ENCODE results near the gene LIG4. TPM values are rescaled to one million over a fixed set of nuclear protein-coding genes. Genes with fewer than 3 reads are reported as not detected.

The LIG4 gene
- total RNA-seq, 1 experiment from 2014 or later, result 9.6 TPM

DNA sequence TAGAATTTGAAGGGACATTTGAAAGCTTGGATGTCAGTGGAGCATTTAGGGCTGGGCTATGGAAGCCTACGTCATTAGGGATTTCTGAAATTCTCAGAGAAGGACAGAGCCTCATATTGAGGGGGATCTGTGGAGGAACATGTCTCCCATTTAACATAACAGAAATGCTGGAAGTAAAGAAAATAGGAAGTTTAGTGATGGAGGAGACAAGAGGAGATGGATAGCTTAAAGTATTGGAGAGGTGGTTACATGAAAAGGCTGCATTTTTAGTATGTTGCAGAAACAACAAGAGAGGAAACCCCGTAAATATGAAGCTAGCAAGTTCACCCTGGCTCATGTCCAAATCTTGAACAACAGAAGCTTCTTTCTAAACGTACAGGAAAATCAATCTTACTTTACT lies 24.4 kb downstream of the LIG4 start:
- H3K27me3 Mint-ChIP-seq (ENCODE audit: insufficient read depth, unreplicated experiment), result no peaks in the 10 kb centered on the region
- Histone ChIP-seq H3K27me3 (replicated peaks; ENCODE audit: control insufficient read depth, insufficient read depth, low read length) (no peaks in the 10 kb centered on the region), H3K4me3 (ENCODE audit: low read depth, low read length) (no peak overlapping the region), H3K36me3 (ENCODE audit: control insufficient read depth, insufficient read depth, low read length) (peaks cover 1% of the 10 kb centered on the region), H3K9me3 (no peaks in the 10 kb centered on the region; the same call in 1 of the 2 replicates), H3K4me1 (0 out of 2 replicates have a peak, but pooled peaks cover 8% of the 10 kb centered on the region)
- no peak for DNase-seq
- ChIA-PET POLR2A (no interaction called here), CTCF (no interaction called here)
- H3K36me3 Mint-ChIP-seq (ENCODE audit: insufficient read depth, unreplicated experiment), result no peaks in the 10 kb centered on the region
- no peak overlapping the region for H3K4me3 Mint-ChIP-seq (ENCODE audit: unreplicated experiment)
- intact Hi-C loops (cut with micrococcal nuclease; ENCODE audit: unreplicated experiment), result no loop called here
- no peak overlapping the region for H3K27ac Mint-ChIP-seq (ENCODE audit: unreplicated experiment)
- peaks cover 42% of the 10 kb centered on the region for H3K9me3 Mint-ChIP-seq (ENCODE audit: unreplicated experiment)
- BruUV-seq (replicated peaks), result no TSS peak
- H3K4me1 Mint-ChIP-seq (ENCODE audit: low read depth, unreplicated experiment), result peaks cover 13% of the 10 kb centered on the region
- TF ChIP-seq CTCF (IDR thresholded peaks at IDR 0.05; ENCODE audit: insufficient read depth in 1 of 2, low read depth in 1 of 2, low read length in 1 of 2, severe bottlenecking in 1 of 2, unreplicated experiment in 1 of 2), result no peak

DNA sequence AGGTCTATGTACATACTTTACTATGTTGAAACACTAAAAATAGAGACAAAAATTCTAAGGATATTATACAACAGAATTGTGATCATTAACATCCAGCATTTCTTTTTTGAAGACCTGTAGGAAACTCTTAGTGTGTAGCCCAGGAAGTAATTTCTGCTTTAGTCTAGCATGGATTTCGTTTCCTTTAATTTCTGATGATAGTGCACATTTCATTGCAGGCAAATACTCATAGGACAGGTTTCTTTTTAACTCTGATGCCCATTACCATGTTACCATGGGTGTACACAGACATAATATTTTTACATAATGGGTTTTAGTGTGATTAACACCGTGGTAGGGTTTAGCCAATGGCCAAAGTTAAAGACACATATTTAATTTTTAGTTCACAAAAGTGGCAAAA lies 27.1 kb downstream of the LIG4 start:
- Mint-ChIP-seq H3K36me3 (ENCODE audit: insufficient read depth, unreplicated experiment) (no peaks in the 10 kb centered on the region), H3K27me3 (ENCODE audit: insufficient read depth, unreplicated experiment) (peaks cover 2% of the 10 kb centered on the region), H3K4me1 (ENCODE audit: low read depth, unreplicated experiment) (peaks cover 7% of the 10 kb centered on the region), H3K9me3 (ENCODE audit: unreplicated experiment) (peaks cover 31% of the 10 kb centered on the region), H3K27ac (ENCODE audit: unreplicated experiment) (no peak overlapping the region), H3K4me3 (ENCODE audit: unreplicated experiment) (no peak overlapping the region)
- no TSS peak for BruUV-seq (replicated peaks)
- Histone ChIP-seq H3K27me3 (replicated peaks; ENCODE audit: control insufficient read depth, insufficient read depth, low read length) (no peaks in the 10 kb centered on the region), H3K9me3 (no peaks in the 10 kb centered on the region), H3K4me3 (ENCODE audit: low read depth, low read length) (no peak overlapping the region), H3K4me1 (0 out of 2 replicates have a peak, but pooled peaks cover 2% of the 10 kb centered on the region), H3K36me3 (ENCODE audit: control insufficient read depth, insufficient read depth, low read length) (no peaks in the 10 kb centered on the region)
- CTCF ChIA-PET, result no interaction called here
- DNase-seq, result no peak
- no peak for TF ChIP-seq CTCF (IDR thresholded peaks at IDR 0.05; ENCODE audit: insufficient read depth in 1 of 2, low read depth in 1 of 2, low read length in 1 of 2, severe bottlenecking in 1 of 2, unreplicated experiment in 1 of 2)
- intact Hi-C loops (cut with micrococcal nuclease; ENCODE audit: unreplicated experiment), result no loop called here
- POLR2A ChIA-PET, result no interaction called here

DNA sequence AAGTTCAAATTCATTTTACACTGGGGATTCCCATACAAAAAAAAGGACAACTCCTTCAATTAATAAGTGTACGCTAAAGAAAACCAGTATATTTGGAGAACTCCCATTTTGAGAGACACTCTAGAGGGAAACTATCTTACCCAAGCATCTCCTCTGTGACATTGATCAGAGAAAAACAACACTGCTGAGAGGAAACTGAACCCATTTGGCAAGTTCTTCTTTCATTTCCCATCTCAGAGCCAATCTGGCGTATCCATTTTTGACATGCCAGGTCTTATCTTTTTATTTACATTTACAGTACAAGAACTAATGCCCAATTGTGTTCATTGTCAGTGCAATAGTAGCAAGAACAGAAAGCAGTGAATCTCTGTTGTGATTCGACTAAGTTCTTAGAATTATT lies 30.1 kb downstream of the LIG4 start:
- no peak for TF ChIP-seq CTCF (IDR thresholded peaks at IDR 0.05; ENCODE audit: insufficient read depth in 1 of 2, low read depth in 1 of 2, low read length in 1 of 2, severe bottlenecking in 1 of 2, unreplicated experiment in 1 of 2)
- no peak overlapping the region for H3K4me3 ChIP-seq (ENCODE audit: low read depth, low read length)
- Mint-ChIP-seq H3K36me3 (ENCODE audit: insufficient read depth, unreplicated experiment) (no peaks in the 10 kb centered on the region), H3K27me3 (ENCODE audit: insufficient read depth, unreplicated experiment) (peaks cover 4% of the 10 kb centered on the region), H3K4me1 (ENCODE audit: low read depth, unreplicated experiment) (no peaks in the 10 kb centered on the region), H3K27ac (ENCODE audit: unreplicated experiment) (no peak overlapping the region), H3K9me3 (ENCODE audit: unreplicated experiment) (peaks cover 2% of the 10 kb centered on the region), H3K4me3 (ENCODE audit: unreplicated experiment) (no peak overlapping the region)
- H3K4me1 ChIP-seq, result no peaks in the 10 kb centered on the region
- ChIA-PET CTCF (no interaction called here), POLR2A (no interaction called here)
- H3K36me3 ChIP-seq (ENCODE audit: control insufficient read depth, insufficient read depth, low read length), result no peaks in the 10 kb centered on the region
- no TSS peak for BruUV-seq (replicated peaks)
- H3K27me3 ChIP-seq (replicated peaks; ENCODE audit: control insufficient read depth, insufficient read depth, low read length), result no peaks in the 10 kb centered on the region
- H3K9me3 ChIP-seq, result no peaks in the 10 kb centered on the region
- DNase-seq, result no peak
- intact Hi-C loops (cut with micrococcal nuclease; ENCODE audit: unreplicated experiment), result no loop called here

Data from Caco-2 (cell line).